IMR-90 (cell line): ENCODE data around the gene KCTD10. TPM values are rescaled to one million over a fixed set of nuclear protein-coding genes. Genes with fewer than 3 reads are reported as not detected.

Source experiments
- ATAC-seq: fragments of 200-7000 bp; cut with Tn5 transposase; 2 replicates; pipeline ENCODE4 v1.9.1; 2020; ENCODE audit warnings: low read depth, mild to moderate bottlenecking, moderate library complexity
- BruUV-seq: library from RNA; stranded (reverse); fragments of 400-500 nt; replicated peaks from 2 replicates; lab custom pipeline; 2021; lab: Mats Ljungman, UMichigan
- CTCF ChIA-PET: fragments of 300-600 bp; formaldehyde crosslinking; extraction: SDS; loops from one replicate; lab custom pipeline; 2021; ENCODE audit warnings: antibody characterized with exemption; lab: Yijun Ruan, JAX
- POLR2A ChIA-PET: fragments of 300-600 bp; sonication (Branson Sonifier 250); formaldehyde crosslinking; loops from one replicate; lab custom pipeline; 2022; ENCODE audit warnings: antibody characterized with exemption; ENCODE audit not compliant: unreplicated experiment; lab: Charles Lee
- DNase-seq: peaks from one replicate; pipeline ENCODE4 v3.0.0; 2013
- H2AFZ ChIP-seq: replicated peaks from 2 replicates; pipeline ENCODE3; 2013; ENCODE audit warnings: low read length, mild to moderate bottlenecking; ENCODE audit not compliant: poor library complexity
- H2AK5ac ChIP-seq: 2 replicates; pipeline ENCODE4 v1.6.1; 2013; ENCODE audit warnings: low read depth, low read length, inconsistent platforms
- H2AK9ac ChIP-seq: replicated peaks from 2 replicates; pipeline ENCODE3; 2013; ENCODE audit warnings: mild to moderate bottlenecking, low read depth, low read length, moderate library complexity; ENCODE audit not compliant: poor library complexity
- H2BK120ac ChIP-seq: 2 replicates; pipeline ENCODE4 v1.6.1; 2013; ENCODE audit warnings: low read depth, low read length, inconsistent platforms
- H2BK15ac ChIP-seq: 3 replicates; pipeline ENCODE4 v1.6.1; 2013; ENCODE audit warnings: low read depth, low read length, inconsistent platforms
- H2BK20ac ChIP-seq: 2 replicates; pipeline ENCODE4 v1.6.1; 2013; ENCODE audit warnings: low read depth, mild to moderate bottlenecking, inconsistent platforms, low read length, moderate library complexity
- H2BK5ac ChIP-seq: 2 replicates; pipeline ENCODE4 v1.6.1; 2013; ENCODE audit warnings: mild to moderate bottlenecking, low read depth, low read length, inconsistent platforms; ENCODE audit not compliant: poor library complexity, severe bottlenecking
- H3K14ac ChIP-seq: replicated peaks from 2 replicates; pipeline ENCODE4 v1.6.1; 2013; ENCODE audit warnings: low read depth, low read length, inconsistent platforms
- H3K18ac ChIP-seq: 2 replicates; pipeline ENCODE4 v1.6.1; 2013; ENCODE audit warnings: low read depth, low read length, control low read depth
- H3K23ac ChIP-seq: 2 replicates; pipeline ENCODE4 v1.6.1; 2013; ENCODE audit warnings: low read depth, low read length, inconsistent platforms
- H3K27ac ChIP-seq: 2 replicates; pipeline ENCODE4 v1.5.1; 2013; ENCODE audit warnings: mild to moderate bottlenecking, control low read depth, low read length; ENCODE audit not compliant: insufficient read depth
- H3K27me3 ChIP-seq: 2 replicates; pipeline ENCODE4 v1.6.1; 2013; ENCODE audit warnings: low read length; ENCODE audit not compliant: control insufficient read depth, insufficient read depth
- H3K36me3 ChIP-seq: 2 replicates; pipeline ENCODE4 v1.6.1; 2013; ENCODE audit warnings: low read length, mixed read lengths; ENCODE audit not compliant: control insufficient read depth, insufficient read depth
- H3K4ac ChIP-seq: 2 replicates; pipeline ENCODE4 v1.6.1; 2013; ENCODE audit warnings: low read depth, low read length, inconsistent platforms
- H3K4me1 ChIP-seq: 2 replicates; pipeline ENCODE4 v1.6.1; 2013; ENCODE audit warnings: low read length, mixed read lengths; ENCODE audit not compliant: control insufficient read depth, insufficient read depth
- H3K4me2 ChIP-seq: 2 replicates; pipeline ENCODE4 v1.6.1; 2013; ENCODE audit warnings: low read depth, mild to moderate bottlenecking, control low read depth, low read length, moderate library complexity
- H3K4me3 ChIP-seq: 2 replicates; pipeline ENCODE4 v1.5.1; 2013; ENCODE audit warnings: low read depth, mild to moderate bottlenecking, control low read depth, low read length, moderate library complexity; ENCODE audit not compliant: insufficient read depth
- H3K56ac ChIP-seq: 2 replicates; pipeline ENCODE4 v1.6.1; 2013; ENCODE audit warnings: low read length, inconsistent platforms; ENCODE audit not compliant: insufficient read depth; ENCODE audit errors: extremely low read depth
- H3K79me1 ChIP-seq, 2 experiments: 2 replicates each; pipeline ENCODE4 v1.6.1; 2013; ENCODE audit warnings: low read length in 2 of 2, inconsistent platforms in 1 of 2, low read depth in 1 of 2
- H3K9ac ChIP-seq: 2 replicates; pipeline ENCODE4 v1.6.1; 2013; ENCODE audit warnings: low read depth, low read length, control low read depth
- H3K9me1 ChIP-seq: 2 replicates; pipeline ENCODE4 v1.6.1; 2013; ENCODE audit warnings: low read length, inconsistent platforms; ENCODE audit not compliant: insufficient read depth
- H3K9me3 ChIP-seq: 2 replicates; pipeline ENCODE4 v1.6.1; 2013; ENCODE audit warnings: low read length; ENCODE audit not compliant: control insufficient read depth, insufficient read depth
- H4K20me1 ChIP-seq: 2 replicates; pipeline ENCODE4 v1.6.1; 2013; ENCODE audit warnings: low read length, inconsistent platforms; ENCODE audit not compliant: insufficient read depth
- H4K5ac ChIP-seq: 2 replicates; pipeline ENCODE4 v1.6.1; 2013; ENCODE audit warnings: mild to moderate bottlenecking, low read depth, low read length, control low read depth
- H4K8ac ChIP-seq, 2 experiments: 2 replicates each; pipeline ENCODE4 v1.6.1; 2013; ENCODE audit warnings: low read depth in 2 of 2, low read length in 2 of 2, control low read depth in 1 of 2, inconsistent platforms in 1 of 2
- H4K91ac ChIP-seq: 2 replicates; pipeline ENCODE4 v1.6.1; 2013; ENCODE audit warnings: low read depth, low read length, inconsistent platforms; ENCODE audit not compliant: insufficient read depth
- CEBPB ChIP-seq: IDR thresholded peaks from 2 replicates; pipeline ENCODE4 v1.6.1; 2012; ENCODE audit warnings: low read depth, low read length, improper control_type of control experiment
- FOS ChIP-seq: fragments of 150-350 bp; IDR thresholded peaks from 2 replicates; pipeline ENCODE4 v1.6.1; 2016; ENCODE audit warnings: low read depth, low read length
- POLR2A ChIP-seq: IDR thresholded peaks from 2 replicates; pipeline ENCODE4 v1.6.1; 2012; ENCODE audit warnings: mild to moderate bottlenecking, low read depth, low read length
- RFX5 ChIP-seq: IDR thresholded peaks from 2 replicates; pipeline ENCODE4 v1.8.0; 2012; ENCODE audit warnings: low read depth, mild to moderate bottlenecking, low read length, moderate library complexity
- SMC3 ChIP-seq: fragments of 150-350 bp; IDR thresholded peaks from 2 replicates; pipeline ENCODE4 v1.6.1; 2016; ENCODE audit warnings: low read depth, mild to moderate bottlenecking, antibody characterized with exemption, low read length, moderate library complexity
- WGBS, 2 experiments: methylation state at CpG; one replicate each; pipeline versions ENCODE4 v1.1.5 to v1.1.7; 2013; ENCODE audit warnings: missing lambda C conversion rate in 2 of 2; ENCODE audit not compliant: insufficient read length in 1 of 2; ENCODE audit errors: extremely low coverage in 2 of 2; 5-methylcytosine and 5-hydroxymethylcytosine counted together
- dilution Hi-C: fragments of 300-500 bp; cut with HindIII; formaldehyde crosslinking; loops from one replicate; pipeline ENCODE4 v1.14.3; 2018; ENCODE audit warnings: low sequenced_read_pairs; ENCODE audit not compliant: unreplicated experiment
- in situ Hi-C: fragments of 300-500 bp; cut with MboI; formaldehyde crosslinking; loops from 3 replicates; pipeline ENCODE4 v1.14.3; 2019; ENCODE audit warnings: low sequenced_read_pairs, inconsistent platforms, mixed read lengths
- intact Hi-C: fragments of 100-400 bp; cut with micrococcal nuclease; formaldehyde crosslinking; loops from 2 replicates; pipeline ENCODE4 v1.10.0; 2022
- polyA plus RNA-seq, 3 experiments: library from polyadenylated mRNA; depleted of rRNA; stranded (reverse); fragments of >200 nt; gene quantifications; 2 replicates each; pipeline ENCODE4 v1.2.3, GENCODE V29; 2012; ENCODE audit warnings: low replicate concordance in 1 of 3
- total RNA-seq: library from RNA; depleted of rRNA; stranded (reverse); fragments of >200 nt; gene quantifications from 2 replicates; pipeline ENCODE4 v1.2.3, GENCODE V29; 2012
- TF ChIP-seq, protein P1 (sequence below): fragments of 150-350 bp; IDR thresholded peaks from 2 replicates; pipeline ENCODE4 v1.6.1; 2016; ENCODE audit warnings: low read depth, mild to moderate bottlenecking, low read length, moderate library complexity, borderline replicate concordance
- TF ChIP-seq, protein P2 (sequence below): conservative IDR thresholded peaks from 2 replicates; pipeline ENCODE4 v1.5.1; 2012; ENCODE audit warnings: mild to moderate bottlenecking, low read depth, low read length, improper control_type of control experiment

The KCTD10 gene
- total and polyA plus RNA-seq, 2 of the 4 experiments (the other 2 are of a cell fraction): 72.1 to 88.4 TPM

DNA sequence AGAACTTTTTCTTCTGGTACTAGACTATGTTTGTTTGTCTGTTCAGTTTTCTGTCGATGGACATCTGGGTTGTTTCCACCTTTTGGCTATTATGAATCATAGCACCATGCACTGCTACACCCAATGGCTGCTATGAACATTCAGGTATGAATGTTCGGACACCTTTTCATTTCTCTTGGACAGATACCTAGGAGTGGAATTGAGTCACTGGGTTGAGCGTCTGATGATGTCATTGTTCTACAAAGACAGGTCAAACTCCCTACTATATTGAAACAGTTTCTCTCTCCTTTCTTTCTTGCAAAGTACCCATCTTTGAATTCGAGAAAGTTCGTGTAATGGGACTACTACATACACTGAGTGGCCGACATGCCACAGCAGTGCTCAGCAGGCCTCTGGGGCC, 44.7 kb downstream of the KCTD10 start:
- dilution Hi-C loops: no loop called here

More for the DNA sequence above, 44.7 kb downstream of the KCTD10 start:
- Histone ChIP-seq H3K4ac (no peak overlapping the region), H4K91ac (no peak overlapping the region), H3K9ac (no peak overlapping the region), H3K18ac (no peak overlapping the region), H3K79me1 (no peaks in the 10 kb centered on the region), H2BK15ac (no peak overlapping the region), H2BK120ac (no peak overlapping the region), H4K5ac (no peak overlapping the region), H3K36me3 (no peaks in the 10 kb centered on the region), H3K14ac (no peak overlapping the region), H3K23ac (no peak overlapping the region), H2AK9ac (no peak overlapping the region), H3K27me3 (no peaks in the 10 kb centered on the region), H3K4me3 (no peak overlapping the region), H3K4me2 (no peak overlapping the region), H3K4me1 (no peaks in the 10 kb centered on the region), H2BK20ac (no peak overlapping the region), H4K20me1 (no peaks in the 10 kb centered on the region), H2AK5ac (no peak overlapping the region), H4K8ac (no peak overlapping the region), H3K56ac (no peak overlapping the region), H3K9me1 (no peaks in the 10 kb centered on the region), H3K9me3 (no peaks in the 10 kb centered on the region), H2AFZ (no peak overlapping the region), H3K27ac (no peak overlapping the region), H2BK5ac (no peak overlapping the region)
- no peak for ATAC-seq
- POLR2A ChIA-PET: no interaction called here
- TF ChIP-seq POLR2A (no peak), FOS (no peak), RFX5 (no peak), CEBPB (no peak), SMC3 (no peak)
- TF ChIP-seq, protein P1, sequence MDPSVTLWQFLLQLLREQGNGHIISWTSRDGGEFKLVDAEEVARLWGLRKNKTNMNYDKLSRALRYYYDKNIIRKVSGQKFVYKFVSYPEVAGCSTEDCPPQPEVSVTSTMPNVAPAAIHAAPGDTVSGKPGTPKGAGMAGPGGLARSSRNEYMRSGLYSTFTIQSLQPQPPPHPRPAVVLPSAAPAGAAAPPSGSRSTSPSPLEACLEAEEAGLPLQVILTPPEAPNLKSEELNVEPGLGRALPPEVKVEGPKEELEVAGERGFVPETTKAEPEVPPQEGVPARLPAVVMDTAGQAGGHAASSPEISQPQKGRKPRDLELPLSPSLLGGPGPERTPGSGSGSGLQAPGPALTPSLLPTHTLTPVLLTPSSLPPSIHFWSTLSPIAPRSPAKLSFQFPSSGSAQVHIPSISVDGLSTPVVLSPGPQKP: no peak
- TF ChIP-seq, protein P2, sequence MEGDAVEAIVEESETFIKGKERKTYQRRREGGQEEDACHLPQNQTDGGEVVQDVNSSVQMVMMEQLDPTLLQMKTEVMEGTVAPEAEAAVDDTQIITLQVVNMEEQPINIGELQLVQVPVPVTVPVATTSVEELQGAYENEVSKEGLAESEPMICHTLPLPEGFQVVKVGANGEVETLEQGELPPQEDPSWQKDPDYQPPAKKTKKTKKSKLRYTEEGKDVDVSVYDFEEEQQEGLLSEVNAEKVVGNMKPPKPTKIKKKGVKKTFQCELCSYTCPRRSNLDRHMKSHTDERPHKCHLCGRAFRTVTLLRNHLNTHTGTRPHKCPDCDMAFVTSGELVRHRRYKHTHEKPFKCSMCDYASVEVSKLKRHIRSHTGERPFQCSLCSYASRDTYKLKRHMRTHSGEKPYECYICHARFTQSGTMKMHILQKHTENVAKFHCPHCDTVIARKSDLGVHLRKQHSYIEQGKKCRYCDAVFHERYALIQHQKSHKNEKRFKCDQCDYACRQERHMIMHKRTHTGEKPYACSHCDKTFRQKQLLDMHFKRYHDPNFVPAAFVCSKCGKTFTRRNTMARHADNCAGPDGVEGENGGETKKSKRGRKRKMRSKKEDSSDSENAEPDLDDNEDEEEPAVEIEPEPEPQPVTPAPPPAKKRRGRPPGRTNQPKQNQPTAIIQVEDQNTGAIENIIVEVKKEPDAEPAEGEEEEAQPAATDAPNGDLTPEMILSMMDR: no peak
- intact Hi-C loops (loop anchor here (1.0 kb wide), 1 partner anchor 45 kb away; the partner anchor contains the start of genes KCTD10 and UBE3B), in situ Hi-C loops (loop anchor here (5.0 kb wide), 1 partner anchor 45 kb away; the partner anchor contains the start of genes KCTD10 and UBE3B)
- no peak for DNase-seq
- WGBS, 2 experiments: no CpG with 5 or more reads among the region's 6 CpGs
- CTCF ChIA-PET: interaction anchor here (0.5 to 1.5 kb wide), 5 partner anchors 30 to 479 kb away, joined by 3 to 8 read pairs (median 3); partner anchors contain the start of genes KCTD10 and UBE3B
- no TSS peak for BruUV-seq
